ENCODE measurements around the gene TMEM183A.
"Not testable (repeated sequence)": the region's sequence is repeated elsewhere in the genome, so short reads cannot be mapped to it uniquely, and the experiment has no call there.

Gene TMEM183A

DNA sequence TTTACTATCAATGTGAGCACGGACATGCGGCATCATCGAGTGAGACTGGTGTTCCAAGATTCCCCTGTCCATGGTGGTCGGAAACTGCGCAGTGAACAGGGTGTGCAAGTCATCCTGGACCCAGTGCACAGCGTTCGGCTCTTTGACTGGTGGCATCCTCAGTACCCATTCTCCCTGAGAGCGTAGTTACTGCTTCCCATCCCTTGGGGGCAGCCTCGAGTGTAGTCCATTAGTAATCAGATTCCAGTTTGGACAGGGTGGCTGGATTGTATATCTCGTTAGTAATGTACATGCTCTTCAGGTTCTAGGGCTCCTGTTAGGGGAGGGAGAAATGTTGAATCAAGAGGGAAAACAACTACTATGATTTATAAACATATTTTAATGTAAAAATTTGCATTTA lies 15.7 kb downstream of the TMEM183A start:
- Histone ChIP-seq H3K27me3 (ENCODE audit: insufficient read depth, low read length) (peaks cover 23% of the 10 kb centered on the region), H3K36me3 (ENCODE audit: insufficient read depth, low read depth, low read length) (peaks cover 72% of the 10 kb centered on the region)
- H3K4me3 ChIP-seq (ENCODE audit: low read length); H3K9ac ChIP-seq (ENCODE audit: low read depth, low read length); H3K9me3 ChIP-seq (ENCODE audit: insufficient read depth, low read depth, low read length); H3K27ac ChIP-seq (ENCODE audit: low read length); H3K4me1 ChIP-seq (ENCODE audit: insufficient read depth, low read length): not testable (repeated sequence)

DNA sequence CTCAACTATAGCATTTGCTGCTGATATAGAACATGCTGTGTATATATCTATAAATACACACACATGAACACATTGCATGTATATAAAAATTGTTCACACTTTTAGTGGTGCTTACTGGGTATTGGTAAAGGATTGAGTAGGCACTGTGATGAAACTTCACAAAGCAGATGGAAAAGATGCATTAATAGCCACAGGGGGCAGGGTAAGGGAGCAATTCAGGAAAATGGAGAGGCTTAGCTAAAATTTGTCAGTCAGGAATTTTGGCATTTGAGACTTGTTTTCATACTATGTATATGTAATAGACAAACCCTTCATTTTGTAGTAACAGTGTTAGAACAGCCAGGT lies 18.5 kb downstream of the TMEM183A start:
- no peak overlapping the region for H3K9ac ChIP-seq (ENCODE audit: low read depth, low read length)
- peak overlapping the region; percentile 41; the same call in 1 of the 2 replicates for H3K4me3 ChIP-seq (ENCODE audit: low read length)

DNA sequence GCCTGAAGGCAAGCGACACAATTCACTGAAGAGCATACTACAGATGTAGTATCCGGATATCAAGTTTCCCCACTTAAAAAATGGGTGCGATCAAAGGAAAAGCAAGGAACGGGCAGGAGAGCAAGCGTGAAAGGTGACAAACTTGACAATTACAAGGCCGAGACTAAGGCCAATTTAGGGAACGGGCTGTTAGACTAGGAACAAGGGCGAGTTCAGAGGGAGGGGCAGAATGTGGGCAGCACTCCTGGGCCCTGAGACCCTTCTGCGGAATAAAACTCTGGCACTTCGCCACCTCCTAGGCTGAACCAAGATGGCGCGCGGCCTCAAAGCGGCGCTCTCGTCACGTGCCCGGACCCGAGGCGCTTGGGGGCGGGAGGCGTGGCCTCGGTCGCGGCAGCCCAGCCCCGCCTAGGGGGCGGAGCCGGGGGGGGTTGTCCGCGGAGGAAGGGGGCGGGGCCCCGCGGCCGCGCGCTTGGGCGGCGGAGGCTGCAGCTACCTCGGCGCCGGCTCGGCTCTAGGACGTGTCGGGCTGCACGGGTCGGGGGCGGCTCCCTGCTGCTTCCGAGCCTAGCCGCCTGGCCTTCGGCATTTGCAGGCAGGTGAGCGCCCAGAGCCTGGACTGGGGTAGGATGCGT lies 19.0 kb downstream of the TMEM183A start, which contains the start of gene PPFIA4:
TSS of gene PPFIA4 (plus strand) at position 461 of the 635 bp plus-strand sequence. CDS start 12,518 bp downstream, outside the sequence.
- peaks cover 36% of the 10 kb centered on the region for H3K27me3 ChIP-seq (ENCODE audit: insufficient read depth, low read length)
- H3K9ac ChIP-seq (ENCODE audit: low read depth, low read length), result peak within 1 kb of the TSS; percentile 79; the same call in 1 of the 2 replicates
- no peaks in the 10 kb centered on the region for H3K9me3 ChIP-seq (ENCODE audit: insufficient read depth, low read depth, low read length)
- peak within 1 kb of the TSS; percentile 86 for H3K4me3 ChIP-seq (ENCODE audit: low read length)
- H3K36me3 ChIP-seq (ENCODE audit: insufficient read depth, low read depth, low read length), result peaks cover 39% of the 10 kb centered on the region
- no peaks in the 10 kb centered on the region for H3K4me1 ChIP-seq (ENCODE audit: insufficient read depth, low read length)
- no peak within 1 kb of the TSS for H3K27ac ChIP-seq (ENCODE audit: low read length)

More for the DNA sequence above, 18.5 kb downstream of the TMEM183A start:
- Histone ChIP-seq H3K27me3 (ENCODE audit: insufficient read depth, low read length) (peaks cover 36% of the 10 kb centered on the region), H3K4me1 (ENCODE audit: insufficient read depth, low read length) (no peaks in the 10 kb centered on the region), H3K36me3 (ENCODE audit: insufficient read depth, low read depth, low read length) (peaks cover 44% of the 10 kb centered on the region), H3K9me3 (ENCODE audit: insufficient read depth, low read depth, low read length) (no peaks in the 10 kb centered on the region), H3K27ac (ENCODE audit: low read length) (no peak overlapping the region)

DNA sequence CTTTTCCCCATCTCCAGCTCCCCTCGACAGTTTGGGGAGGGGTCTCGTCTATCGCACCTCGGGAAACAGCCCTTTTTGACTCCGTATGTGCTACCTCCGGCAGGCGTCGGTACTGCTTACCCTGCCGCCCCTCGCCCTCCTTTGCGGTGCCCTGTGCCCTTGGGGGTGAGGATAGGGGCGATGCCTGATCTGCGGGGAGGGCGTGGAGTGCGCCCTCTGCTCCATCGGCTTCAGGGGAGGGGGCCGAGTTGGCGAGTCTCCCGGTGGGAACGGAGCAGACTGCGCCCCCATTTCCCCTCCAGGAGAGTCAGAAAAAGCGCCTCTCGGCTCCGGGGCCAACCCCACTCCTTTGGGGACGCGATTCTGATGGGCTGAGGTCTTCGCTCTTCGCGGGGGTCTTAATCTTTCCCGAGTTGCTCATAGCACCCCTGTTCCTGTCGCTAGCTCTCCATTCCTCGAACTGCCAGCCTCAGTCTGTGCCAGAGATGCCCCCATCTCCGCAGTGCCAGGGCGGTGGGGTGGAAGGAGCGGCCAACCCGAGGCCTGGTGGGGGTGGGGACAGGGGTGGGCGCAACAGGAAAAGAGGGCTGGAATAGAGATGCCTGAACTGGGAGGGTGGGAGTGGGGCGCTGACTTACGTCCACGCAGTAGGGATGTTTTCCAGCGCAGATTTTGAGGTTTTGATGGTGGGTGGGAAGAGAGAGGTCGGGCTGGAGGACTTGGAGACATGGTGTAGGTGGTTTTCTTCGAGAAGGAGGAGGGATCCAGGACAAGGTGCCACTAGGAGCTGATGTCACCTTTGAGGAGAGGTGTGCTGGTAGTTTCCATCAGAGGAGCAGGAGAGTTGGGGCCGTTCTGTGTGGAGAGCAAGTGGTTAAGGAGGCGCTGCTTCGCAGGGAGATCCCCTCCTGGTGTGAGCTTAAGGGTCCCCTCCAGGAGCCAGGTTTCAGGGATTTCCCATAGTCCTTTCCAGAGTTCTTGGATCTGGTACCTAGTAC lies 19.8 kb downstream of the TMEM183A start:
- Histone ChIP-seq H3K4me3 (ENCODE audit: low read length) (peak overlapping the region; percentile 86), H3K27ac (ENCODE audit: low read length) (no peak overlapping the region)

DNA sequence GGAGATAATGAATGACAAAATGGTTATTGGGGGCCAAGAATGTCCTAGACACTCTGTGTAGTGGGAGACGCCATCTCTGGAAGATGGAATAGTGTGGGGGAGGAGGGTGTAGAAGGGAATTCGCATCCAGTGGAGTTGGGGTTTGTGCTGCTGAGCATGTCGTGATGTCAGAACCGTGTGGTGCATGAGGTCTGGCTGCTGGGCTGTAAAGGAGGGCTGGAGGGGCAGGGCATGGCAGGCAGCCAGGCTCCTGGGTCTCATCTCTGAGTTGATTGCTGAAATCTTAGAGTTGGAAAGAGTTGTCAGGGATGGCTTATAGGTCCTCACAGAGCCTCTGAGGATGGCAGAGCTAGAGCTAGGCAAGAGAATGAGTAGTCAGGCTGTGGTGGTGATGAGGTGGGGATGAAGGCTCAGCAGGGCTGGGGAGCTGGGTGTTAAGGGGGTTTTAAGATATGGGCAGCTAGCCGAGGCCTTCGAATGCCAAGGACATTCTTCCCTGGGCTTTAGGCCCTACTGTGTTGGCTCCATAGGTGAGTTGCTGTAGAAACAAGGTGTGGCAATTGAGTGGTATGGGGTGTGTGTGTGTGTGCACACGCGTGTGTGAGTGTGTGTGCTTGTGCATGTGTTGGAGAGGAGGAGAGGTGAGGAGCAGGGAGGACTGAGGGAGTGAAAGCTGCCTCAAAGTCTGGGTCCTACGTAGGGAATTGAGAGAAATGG lies 21.1 kb downstream of the TMEM183A start:
- H3K9me3 ChIP-seq (ENCODE audit: insufficient read depth, low read depth, low read length), result no peaks in the 10 kb centered on the region
- H3K36me3 ChIP-seq (ENCODE audit: insufficient read depth, low read depth, low read length), result peaks cover 23% of the 10 kb centered on the region
- H3K27ac ChIP-seq (ENCODE audit: low read length), result no peak overlapping the region
- H3K9ac ChIP-seq (ENCODE audit: low read depth, low read length), result no peak overlapping the region
- peaks cover 36% of the 10 kb centered on the region for H3K27me3 ChIP-seq (ENCODE audit: insufficient read depth, low read length)
- H3K4me3 ChIP-seq (ENCODE audit: low read length), result no peak overlapping the region
- H3K4me1 ChIP-seq (ENCODE audit: insufficient read depth, low read length), result no peaks in the 10 kb centered on the region

More for the DNA sequence above, 19.8 kb downstream of the TMEM183A start:
- peaks cover 36% of the 10 kb centered on the region for H3K27me3 ChIP-seq (ENCODE audit: insufficient read depth, low read length)
- H3K36me3 ChIP-seq (ENCODE audit: insufficient read depth, low read depth, low read length), result peaks cover 31% of the 10 kb centered on the region
- H3K4me1 ChIP-seq (ENCODE audit: insufficient read depth, low read length), result no peaks in the 10 kb centered on the region
- H3K9me3 ChIP-seq (ENCODE audit: insufficient read depth, low read depth, low read length), result no peaks in the 10 kb centered on the region
- H3K9ac ChIP-seq (ENCODE audit: low read depth, low read length), result peak overlapping the region; percentile 79; the same call in 1 of the 2 replicates

DNA sequence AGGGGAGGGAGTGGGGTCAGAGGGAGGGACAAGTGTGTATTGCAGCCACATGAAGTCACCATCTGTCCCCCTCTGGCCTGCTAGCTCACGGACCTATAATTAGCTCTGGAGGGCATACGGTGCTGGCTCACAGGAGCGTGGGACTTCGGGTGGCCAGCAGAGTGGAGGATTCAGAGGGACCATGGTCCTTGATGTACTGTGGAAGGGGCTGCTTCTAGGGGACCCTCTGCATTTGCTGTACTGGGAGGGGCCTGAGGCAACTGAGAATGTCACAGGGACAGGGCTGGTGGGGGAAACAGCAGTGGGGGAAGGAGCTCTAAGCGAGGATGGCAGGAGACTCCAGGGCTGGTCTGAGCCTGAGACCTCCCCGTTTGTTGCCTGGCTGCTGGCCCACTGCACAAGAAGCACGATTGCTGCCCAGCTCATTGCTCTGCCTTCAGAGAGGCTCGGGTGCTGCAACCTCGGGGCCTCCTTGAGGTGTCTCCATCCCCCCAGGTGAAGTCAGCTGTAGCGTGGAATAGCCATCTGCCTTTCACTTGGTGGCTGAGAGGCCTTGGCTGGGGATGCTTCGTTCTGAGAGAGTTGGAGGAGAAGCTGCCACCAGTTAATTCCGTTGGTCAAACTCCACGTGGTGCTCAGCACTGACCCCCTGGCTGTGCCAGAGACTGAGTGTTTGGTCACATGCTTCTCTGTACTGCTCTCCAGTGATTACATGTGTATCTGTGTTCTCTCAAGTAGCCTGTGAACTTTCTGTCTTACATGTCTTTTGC lies 21.8 kb downstream of the TMEM183A start:
- no peaks in the 10 kb centered on the region for H3K4me1 ChIP-seq (ENCODE audit: insufficient read depth, low read length)
- no peaks in the 10 kb centered on the region for H3K9me3 ChIP-seq (ENCODE audit: insufficient read depth, low read depth, low read length)
- H3K9ac ChIP-seq (ENCODE audit: low read depth, low read length), result no peak overlapping the region
- H3K27ac ChIP-seq (ENCODE audit: low read length), result no peak overlapping the region
- peaks cover 36% of the 10 kb centered on the region for H3K27me3 ChIP-seq (ENCODE audit: insufficient read depth, low read length)
- H3K4me3 ChIP-seq (ENCODE audit: low read length), result no peak overlapping the region
- peaks cover 15% of the 10 kb centered on the region for H3K36me3 ChIP-seq (ENCODE audit: insufficient read depth, low read depth, low read length)

DNA sequence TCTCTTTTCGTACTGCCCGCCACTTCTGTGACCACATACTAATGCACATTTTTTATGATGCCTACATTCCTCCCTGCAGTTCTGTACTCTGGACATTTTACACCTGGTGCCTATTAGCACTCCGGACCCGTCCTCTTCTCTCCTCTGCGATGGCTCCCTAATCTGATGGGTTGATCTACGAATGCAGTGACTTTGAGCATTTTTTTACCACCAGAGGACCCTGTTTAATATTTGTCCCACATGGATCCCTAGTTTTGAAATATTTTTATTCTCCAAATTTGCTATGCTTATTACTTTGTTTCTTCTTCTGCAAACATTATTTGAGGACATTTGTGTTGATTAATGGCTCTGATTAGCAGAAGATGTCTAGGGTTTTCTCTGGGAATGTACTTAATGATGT lies 24.3 kb downstream of the TMEM183A start:
- H3K27me3 ChIP-seq (ENCODE audit: insufficient read depth, low read length), result peaks cover 26% of the 10 kb centered on the region
- H3K4me1 ChIP-seq (ENCODE audit: insufficient read depth, low read length), result peaks cover 4% of the 10 kb centered on the region; the same call in 1 of the 2 replicates
- no peaks in the 10 kb centered on the region for H3K9me3 ChIP-seq (ENCODE audit: insufficient read depth, low read depth, low read length)
- no peaks in the 10 kb centered on the region for H3K36me3 ChIP-seq (ENCODE audit: insufficient read depth, low read depth, low read length)
- no peak overlapping the region for H3K4me3 ChIP-seq (ENCODE audit: low read length)
- no peak overlapping the region for H3K9ac ChIP-seq (ENCODE audit: low read depth, low read length)
- no peak overlapping the region for H3K27ac ChIP-seq (ENCODE audit: low read length)

DNA sequence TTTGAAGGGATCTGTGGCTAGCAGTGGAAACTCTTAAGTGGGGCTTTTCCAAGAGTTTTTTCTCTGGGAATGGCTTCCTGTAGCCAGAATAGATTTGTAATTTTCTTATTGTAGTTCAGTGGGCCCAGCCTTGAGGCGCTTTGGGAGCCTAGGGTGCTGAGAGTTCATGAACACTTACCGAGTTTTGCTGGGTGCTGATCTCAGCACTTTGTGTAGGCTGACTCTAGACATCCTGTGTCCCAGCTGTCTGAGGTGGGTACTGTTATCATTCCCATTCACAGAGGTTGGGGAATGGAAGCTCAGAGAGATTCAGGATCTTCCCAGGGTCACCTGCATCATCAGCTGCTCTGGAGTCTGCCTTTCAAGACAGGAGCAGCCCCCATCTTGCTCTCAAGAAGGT lies 26.1 kb downstream of the TMEM183A start:
- no peak overlapping the region for H3K9ac ChIP-seq (ENCODE audit: low read depth, low read length)
- H3K4me3 ChIP-seq (ENCODE audit: low read length), result no peak overlapping the region
- no peaks in the 10 kb centered on the region for H3K36me3 ChIP-seq (ENCODE audit: insufficient read depth, low read depth, low read length)
- no peaks in the 10 kb centered on the region for H3K9me3 ChIP-seq (ENCODE audit: insufficient read depth, low read depth, low read length)
- no peak overlapping the region for H3K27ac ChIP-seq (ENCODE audit: low read length)
- peaks cover 4% of the 10 kb centered on the region; the same call in 1 of the 2 replicates for H3K4me1 ChIP-seq (ENCODE audit: insufficient read depth, low read length)
- peaks cover 8% of the 10 kb centered on the region for H3K27me3 ChIP-seq (ENCODE audit: insufficient read depth, low read length)

DNA sequence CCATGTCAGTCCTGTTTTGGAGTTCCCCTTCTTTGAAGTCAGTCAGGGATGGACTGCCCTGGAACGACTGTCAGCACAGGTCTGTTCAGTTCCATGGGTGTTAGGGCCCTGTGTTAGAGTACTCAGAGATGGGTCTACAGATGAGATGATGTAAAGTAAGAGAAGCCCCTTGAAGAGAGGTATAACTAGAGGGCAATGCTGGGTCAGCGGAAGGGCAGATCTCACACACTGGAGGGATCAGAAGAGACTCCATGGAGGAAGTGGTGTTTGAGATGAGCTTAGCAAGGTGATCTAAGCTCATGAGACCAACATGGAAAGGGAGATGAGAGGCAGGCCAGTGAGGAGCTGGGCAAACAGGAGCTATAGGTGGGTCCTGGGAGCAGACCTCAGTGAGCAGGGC lies 26.7 kb downstream of the TMEM183A start:
- Histone ChIP-seq H3K36me3 (ENCODE audit: insufficient read depth, low read depth, low read length) (no peaks in the 10 kb centered on the region), H3K4me3 (ENCODE audit: low read length) (no peak overlapping the region), H3K9me3 (ENCODE audit: insufficient read depth, low read depth, low read length) (no peaks in the 10 kb centered on the region), H3K4me1 (ENCODE audit: insufficient read depth, low read length) (peaks cover 4% of the 10 kb centered on the region; the same call in 1 of the 2 replicates), H3K9ac (ENCODE audit: low read depth, low read length) (no peak overlapping the region), H3K27ac (ENCODE audit: low read length) (no peak overlapping the region), H3K27me3 (ENCODE audit: insufficient read depth, low read length) (peaks cover 2% of the 10 kb centered on the region)

DNA sequence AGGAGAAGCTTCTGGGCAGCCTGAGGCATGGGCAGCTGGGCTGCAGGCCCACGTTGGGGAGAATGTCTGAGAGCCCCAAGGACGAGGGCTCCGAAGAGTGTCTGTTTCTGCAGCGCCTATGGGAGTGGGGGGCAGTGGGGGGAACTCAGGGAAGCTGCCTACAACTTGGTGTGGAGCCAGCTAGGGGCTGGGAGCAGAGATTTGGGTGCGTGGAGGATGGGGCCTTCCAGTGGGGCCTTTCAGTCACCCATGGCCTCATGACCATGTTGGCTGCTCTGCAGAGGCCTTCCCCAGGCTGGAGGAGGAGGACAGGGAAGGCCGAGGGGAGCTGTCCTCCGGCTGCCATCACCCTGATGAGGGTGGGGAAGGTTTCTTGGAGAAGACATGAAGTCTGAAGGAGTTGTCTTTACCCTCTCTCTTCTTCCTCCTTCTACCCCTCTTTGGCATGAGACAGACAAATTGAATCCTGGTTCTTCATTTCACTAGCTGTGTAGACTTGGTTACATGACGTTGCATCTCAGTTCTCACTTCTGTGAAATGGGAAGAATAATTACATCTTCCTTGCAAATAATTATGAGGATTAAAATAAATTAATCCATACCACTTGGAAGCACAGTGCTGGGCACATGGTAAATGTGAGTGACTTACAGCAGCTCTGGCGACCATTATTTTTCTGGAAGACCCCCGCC lies 27.4 kb downstream of the TMEM183A start:
- H3K27ac ChIP-seq (ENCODE audit: low read length), result no peak overlapping the region
- peaks cover 4% of the 10 kb centered on the region; the same call in 1 of the 2 replicates for H3K4me1 ChIP-seq (ENCODE audit: insufficient read depth, low read length)
- no peaks in the 10 kb centered on the region for H3K9me3 ChIP-seq (ENCODE audit: insufficient read depth, low read depth, low read length)
- H3K36me3 ChIP-seq (ENCODE audit: insufficient read depth, low read depth, low read length), result no peaks in the 10 kb centered on the region
- no peak overlapping the region for H3K4me3 ChIP-seq (ENCODE audit: low read length)
- H3K27me3 ChIP-seq (ENCODE audit: insufficient read depth, low read length), result no peaks in the 10 kb centered on the region; the same call in 1 of the 2 replicates
- no peak overlapping the region for H3K9ac ChIP-seq (ENCODE audit: low read depth, low read length)

Data from iPS-20b (cell line).